GM12878 (cell line): Measurements from ENCODE around the gene DDTL.
"Not testable (repeated sequence)": the region's sequence is repeated elsewhere in the genome, so short reads cannot be mapped to it uniquely, and the experiment has no call there.

Source experiments
- CHD2 ChIP-seq: IDR thresholded peaks from 2 replicates; pipeline ENCODE4 v1.6.1; 2011; ENCODE audit warnings: low read depth, low read length, improper control_type of control experiment, borderline replicate concordance
- CTCF ChIP-seq, 3 experiments: IDR thresholded peaks in 2 of 3; conservative IDR thresholded peaks in 1 of 3; 2 replicates each; pipeline ENCODE4 v1.5.1; 2011; ENCODE audit warnings: low read depth in 3 of 3, low read length in 3 of 3, mild to moderate bottlenecking in 3 of 3, control low read depth in 2 of 3, moderate library complexity in 2 of 3, inconsistent platforms in 1 of 3, mixed read lengths in 1 of 3; ENCODE audit not compliant: control insufficient read depth in 2 of 3, insufficient read depth in 1 of 3; ENCODE audit errors: extremely low read depth in 1 of 3
- EP300 ChIP-seq, 2 experiments: fragments of 150-350 bp in 1 of 2; IDR thresholded peaks; 2 replicates each; pipeline ENCODE4 v1.6.1; 2011 to 2012; ENCODE audit warnings: low read depth in 2 of 2, low read length in 2 of 2, borderline replicate concordance in 1 of 2, improper control_type of control experiment in 1 of 2, inconsistent platforms in 1 of 2; ENCODE audit not compliant: control insufficient read depth in 1 of 2
- FOXK2 ChIP-seq: fragments of 450-650 bp; IDR thresholded peaks from 2 replicates; pipeline ENCODE4 v1.6.1; 2017; ENCODE audit warnings: mild to moderate bottlenecking, moderate library complexity
- ZBTB40 ChIP-seq: fragments of 450-650 bp; IDR thresholded peaks from 2 replicates; pipeline ENCODE4 v1.6.1; 2016; ENCODE audit warnings: mild to moderate bottlenecking, moderate library complexity, borderline replicate concordance

- TF ChIP-seq CTCF (IDR thresholded peaks at IDR 0.05 in 2 of 3, conservative IDR thresholded peaks at IDR 0.05 in 1 of 3; ENCODE audit: control insufficient read depth in 2 of 3, extremely low read depth in 1 of 3, insufficient read depth in 1 of 3, low read depth in 3 of 3, low read length in 3 of 3); EP300 (IDR thresholded peaks at IDR 0.05; ENCODE audit: borderline replicate concordance in 1 of 2, control insufficient read depth in 1 of 2, low read depth in 2 of 2, low read length in 2 of 2); FOXK2; ZBTB40; CHD2: not testable (repeated sequence)
Observed at GRCh38 chr22:23949764-23950163, 16.9 kb upstream of the DDTL start.
